ENCODE measurements around the gene CABP2. TPM values are rescaled to one million over a fixed set of nuclear protein-coding genes. Genes with fewer than 3 reads are reported as not detected.
"Not testable (repeated sequence)": the region's sequence is repeated elsewhere in the genome, so short reads cannot be mapped to it uniquely, and the experiment has no call there.

CABP2 gene
- total RNA-seq, 4 donors from 2014 or later, result not detected

DNA sequence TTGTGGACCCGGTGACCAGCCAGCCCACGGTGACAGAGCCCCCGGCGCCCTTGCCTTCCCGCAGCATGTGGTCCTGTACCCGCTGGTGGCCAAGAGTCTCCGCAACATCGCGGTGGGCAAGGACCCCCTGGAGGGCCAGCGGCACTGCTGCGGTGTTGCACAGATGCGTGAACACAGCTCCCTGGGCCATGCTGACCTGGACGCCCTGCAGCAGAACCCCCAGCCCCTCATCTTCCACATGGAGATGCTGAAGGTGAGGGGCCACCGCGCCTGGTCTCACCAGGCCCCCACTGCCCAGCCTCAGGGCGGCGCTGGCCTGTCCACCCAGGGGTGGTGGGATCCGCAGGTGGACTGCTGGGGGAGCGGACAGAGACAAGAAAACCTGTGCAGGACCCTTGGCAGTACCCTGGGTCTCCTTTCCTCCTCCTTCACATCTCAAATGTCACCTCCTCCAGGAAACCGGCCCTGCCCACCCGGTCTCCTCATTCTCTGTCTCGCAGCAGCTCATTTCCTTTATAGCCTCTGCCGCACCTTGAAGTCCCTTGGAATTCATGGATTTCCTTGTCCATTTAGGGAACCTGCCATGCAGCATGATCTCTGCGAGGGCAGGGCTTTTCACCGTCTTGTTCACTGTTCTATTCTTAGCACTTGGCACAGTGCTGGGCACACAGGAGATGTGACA, 33.9 kb downstream of the CABP2 start:
- H3K4me3 ChIP-seq, result no peak overlapping the region
- H3K9me3 ChIP-seq, result no peaks in the 10 kb centered on the region
- WGBS, result 91% methylated on average over 25 of the region's 25 CpGs
- H3K4me1 ChIP-seq, result peaks cover 6 to 37% (median 29%) of the 10 kb centered on the region in 4 donors
- no peak for DNase-seq (ENCODE audit: extremely low spot score)
- H3K36me3 ChIP-seq, result peaks cover 22 to 85% (median 71%) of the 10 kb centered on the region in 4 donors
- no peak for TF ChIP-seq EP300 (IDR thresholded peaks at IDR 0.05)
- TF ChIP-seq, protein P1, sequence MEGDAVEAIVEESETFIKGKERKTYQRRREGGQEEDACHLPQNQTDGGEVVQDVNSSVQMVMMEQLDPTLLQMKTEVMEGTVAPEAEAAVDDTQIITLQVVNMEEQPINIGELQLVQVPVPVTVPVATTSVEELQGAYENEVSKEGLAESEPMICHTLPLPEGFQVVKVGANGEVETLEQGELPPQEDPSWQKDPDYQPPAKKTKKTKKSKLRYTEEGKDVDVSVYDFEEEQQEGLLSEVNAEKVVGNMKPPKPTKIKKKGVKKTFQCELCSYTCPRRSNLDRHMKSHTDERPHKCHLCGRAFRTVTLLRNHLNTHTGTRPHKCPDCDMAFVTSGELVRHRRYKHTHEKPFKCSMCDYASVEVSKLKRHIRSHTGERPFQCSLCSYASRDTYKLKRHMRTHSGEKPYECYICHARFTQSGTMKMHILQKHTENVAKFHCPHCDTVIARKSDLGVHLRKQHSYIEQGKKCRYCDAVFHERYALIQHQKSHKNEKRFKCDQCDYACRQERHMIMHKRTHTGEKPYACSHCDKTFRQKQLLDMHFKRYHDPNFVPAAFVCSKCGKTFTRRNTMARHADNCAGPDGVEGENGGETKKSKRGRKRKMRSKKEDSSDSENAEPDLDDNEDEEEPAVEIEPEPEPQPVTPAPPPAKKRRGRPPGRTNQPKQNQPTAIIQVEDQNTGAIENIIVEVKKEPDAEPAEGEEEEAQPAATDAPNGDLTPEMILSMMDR (IDR thresholded peaks at IDR 0.05), result no peak
- no peak for TF ChIP-seq POLR2A (IDR thresholded peaks at IDR 0.05; ENCODE audit: low read depth)
- TF ChIP-seq POLR2AphosphoS5 (IDR thresholded peaks at IDR 0.05), result no peak
- intact Hi-C loops (cut with DNase I), result no loop called here
- H3K27ac ChIP-seq (replicated peaks in 1 of 4), result no peak overlapping the region
- no peaks in the 10 kb centered on the region for H3K27me3 ChIP-seq

DNA sequence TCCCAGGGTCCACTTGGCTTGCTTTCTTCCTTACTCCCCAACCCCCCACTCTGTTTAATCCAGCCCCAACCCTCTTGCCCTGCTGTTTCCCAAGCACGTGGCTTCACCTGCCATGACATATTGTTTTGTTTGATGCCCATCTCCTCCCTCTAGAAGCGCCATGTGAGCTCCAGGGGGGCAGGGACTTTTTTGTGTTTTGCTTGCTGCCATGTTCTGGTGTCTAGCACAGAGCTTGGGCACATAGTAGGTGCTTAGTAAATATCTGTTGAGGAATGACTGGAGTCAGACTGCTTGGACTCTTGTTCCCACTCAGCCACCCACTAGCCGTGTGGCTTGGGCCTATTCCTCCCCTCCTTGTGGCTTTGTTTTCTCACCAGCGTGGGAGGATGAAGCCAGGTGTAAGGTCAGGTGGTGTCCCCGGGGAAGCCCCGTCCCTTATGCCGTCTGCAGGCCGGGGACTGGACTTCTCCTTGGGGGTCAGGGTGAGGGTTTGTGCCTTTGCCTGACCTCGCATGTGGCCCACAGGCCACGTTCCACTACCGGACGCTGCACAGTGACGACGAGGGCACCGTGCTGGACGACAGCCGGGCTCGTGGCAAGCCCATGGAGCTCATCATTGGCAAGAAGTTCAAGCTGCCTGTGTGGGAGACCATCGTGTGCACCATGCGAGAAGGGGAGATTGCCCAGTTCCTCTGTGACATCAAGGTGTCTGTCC, 36.6 kb downstream of the CABP2 start:
- Histone ChIP-seq H3K36me3 (peaks cover 16 to 59% (median 45%) of the 10 kb centered on the region in 4 donors), H3K4me3 (no peak overlapping the region), H3K27ac (replicated peaks in 1 of 4) (no peak overlapping the region), H3K4me1 (peaks cover 18 to 54% (median 46%) of the 10 kb centered on the region in 4 donors), H3K9me3 (no peaks in the 10 kb centered on the region), H3K27me3 (no peaks in the 10 kb centered on the region)
- intact Hi-C loops (cut with DNase I), result no loop called here
- no peak for TF ChIP-seq POLR2AphosphoS5 (IDR thresholded peaks at IDR 0.05)
- TF ChIP-seq, protein P1 (IDR thresholded peaks at IDR 0.05), result no peak
- TF ChIP-seq POLR2A (IDR thresholded peaks at IDR 0.05; ENCODE audit: low read depth), result no peak
- no peak for TF ChIP-seq EP300 (IDR thresholded peaks at IDR 0.05)
- DNase-seq (ENCODE audit: extremely low spot score), result no peak
- 92% methylated on average over 16 of the region's 20 CpGs for WGBS

DNA sequence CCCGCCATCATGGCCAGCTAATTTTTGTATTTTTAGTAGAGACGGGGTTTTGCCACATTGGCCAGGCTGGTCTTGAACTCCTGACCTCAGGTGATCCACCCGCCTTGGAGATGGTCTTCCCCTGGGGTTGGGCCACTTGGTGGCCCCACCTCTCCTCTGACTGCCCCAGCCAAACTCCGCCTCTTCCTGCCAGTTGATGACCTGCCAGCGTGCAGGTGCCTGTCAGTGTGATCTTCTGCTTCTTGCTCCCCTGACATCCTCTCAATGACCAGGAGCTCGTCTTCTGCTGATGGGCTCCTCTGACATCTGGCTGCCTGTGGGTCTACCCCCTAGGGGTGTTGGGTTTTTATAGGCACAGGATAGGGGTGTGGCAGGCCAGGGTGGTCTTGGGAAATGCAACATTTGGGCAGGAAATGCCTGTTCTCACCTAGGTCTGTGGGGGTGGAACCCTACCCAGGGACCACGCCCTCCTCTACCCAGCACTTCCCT, 37.3 kb downstream of the CABP2 start:
- peaks cover 16 to 52% (median 38%) of the 10 kb centered on the region in 4 donors for H3K36me3 ChIP-seq
- intact Hi-C loops (cut with DNase I); DNase-seq (ENCODE audit: extremely low spot score); H3K4me3 ChIP-seq; H3K9me3 ChIP-seq; H3K27me3 ChIP-seq; H3K27ac ChIP-seq (replicated peaks in 1 of 4): not testable (repeated sequence)
- H3K4me1 ChIP-seq, result peaks cover 18 to 48% (median 41%) of the 10 kb centered on the region in 4 donors
- WGBS, result 84% methylated on average over 7 of the region's 7 CpGs

DNA sequence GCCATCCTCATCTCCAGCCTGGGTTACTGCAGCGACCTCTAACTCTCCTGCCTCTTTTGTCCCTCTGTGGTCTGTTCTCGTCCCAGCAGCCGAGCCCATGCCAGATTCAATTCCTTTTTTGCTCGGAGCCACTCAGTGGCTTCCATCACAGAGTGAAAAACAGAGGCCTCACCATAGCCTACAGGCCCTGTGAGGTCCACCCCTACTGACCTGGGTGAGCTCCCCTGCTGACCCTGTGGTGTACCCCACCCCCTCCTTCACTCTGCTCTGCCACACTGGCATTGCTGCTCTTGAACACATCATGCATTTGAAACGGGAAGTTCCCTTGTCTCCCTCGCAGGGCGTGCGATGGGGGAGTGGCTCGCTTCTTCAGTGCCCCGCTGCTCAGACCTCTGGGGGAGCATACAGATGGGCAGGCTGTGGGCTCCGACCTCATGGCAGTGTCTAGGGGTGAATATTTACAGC, 38.4 kb downstream of the CABP2 start:
- TF ChIP-seq EP300 (IDR thresholded peaks at IDR 0.05), result no peak
- TF ChIP-seq POLR2A (IDR thresholded peaks at IDR 0.05; ENCODE audit: low read depth), result no peak
- TF ChIP-seq, protein P1 (IDR thresholded peaks at IDR 0.05), result no peak
- TF ChIP-seq POLR2AphosphoS5 (IDR thresholded peaks at IDR 0.05), result no peak
- H3K9me3 ChIP-seq, result no peaks in the 10 kb centered on the region
- DNase-seq (ENCODE audit: extremely low spot score), result no peak
- no peaks in the 10 kb centered on the region for H3K27me3 ChIP-seq
- no peak overlapping the region for H3K4me3 ChIP-seq
- H3K27ac ChIP-seq (replicated peaks in 1 of 4), result no peak overlapping the region
- 73% methylated on average over 9 of the region's 11 CpGs for WGBS
- H3K36me3 ChIP-seq, result peaks cover 7 to 41% (median 28%) of the 10 kb centered on the region in 4 donors
- peaks cover 18 to 43% (median 38%) of the 10 kb centered on the region in 4 donors for H3K4me1 ChIP-seq
- intact Hi-C loops (cut with DNase I), result no loop called here
